HepG2 (cell line): ENCODE data around the gene MIF. TPM values are rescaled to one million over a fixed set of nuclear protein-coding genes. Genes with fewer than 3 reads are reported as not detected.

ENCODE experiments used
- ATAC-seq: fragments of 200-7000 bp; cut with Tn5 transposase; 3 replicates; pipeline ENCODE4 v1.9.1; 2020; ENCODE audit warnings: mild to moderate bottlenecking, moderate library complexity
- BruUV-seq: library from RNA; stranded (reverse); fragments of 400-500 nt; replicated peaks from 2 replicates; lab custom pipeline; 2021; lab: Mats Ljungman, UMichigan
- CTCF ChIA-PET: fragments of 300-600 bp; formaldehyde crosslinking; extraction: SDS; loops from one replicate; lab custom pipeline; 2021; ENCODE audit warnings: low total read pairs, inconsistent platforms, low intra/inter-chr PET ratio; lab: Yijun Ruan, JAX
- POLR2A ChIA-PET: fragments of 350-600 bp; sonication (Branson Sonifier 250); formaldehyde crosslinking; loops from one replicate; lab custom pipeline; 2020; ENCODE audit warnings: antibody characterized with exemption, inconsistent platforms; lab: Yijun Ruan, JAX
- DNase-seq: peaks from one replicate; pipeline ENCODE4 v3.0.0-alpha.2; 2015; ENCODE audit warnings: low spot score
- FAIRE-seq: peaks from 3 replicates; lab custom pipeline; 2011; peaks lifted over from hg19 to GRCh38; lab: Jason Lieb, UNC
- H2AFZ ChIP-seq: one replicate; pipeline ENCODE4 v1.6.1; 2011; ENCODE audit warnings: low read length, inconsistent platforms
- H3K27ac ChIP-seq: fragments of 300-600 bp; 3 replicates; pipeline ENCODE4 v1.8.0; 2011; ENCODE audit warnings: mixed run types, mild to moderate bottlenecking, mixed read lengths, low read length, inconsistent platforms; ENCODE audit not compliant: insufficient read depth; ENCODE audit errors: extremely low read length
- H3K27me3 ChIP-seq, 2 experiments: fragments of 200-600 bp in 1 of 2; 2 replicates in 1 of 2; 3 replicates in 1 of 2; pipeline versions ENCODE4 v1.6.0 to v1.8.0; 2011; ENCODE audit warnings: low read length in 2 of 2, mild to moderate bottlenecking in 2 of 2, moderate library complexity in 2 of 2, inconsistent platforms in 1 of 2; ENCODE audit not compliant: insufficient read depth in 2 of 2, control insufficient read depth in 1 of 2
- H3K36me3 ChIP-seq, 2 experiments: fragments of 200-600 bp in 1 of 2; replicated peaks in 1 of 2; 2 replicates in 1 of 2; 3 replicates in 1 of 2; pipeline versions ENCODE4 v1.5.1 to v1.8.0; 2011; ENCODE audit warnings: low read length in 2 of 2, inconsistent platforms in 1 of 2; ENCODE audit not compliant: insufficient read depth in 2 of 2, control insufficient read depth in 1 of 2
- H3K4me1 ChIP-seq: 2 replicates; pipeline ENCODE4 v1.5.1; 2012; ENCODE audit warnings: low read length, inconsistent platforms; ENCODE audit not compliant: insufficient read depth
- H3K4me2 ChIP-seq: 2 replicates; pipeline ENCODE4 v1.6.0; 2011; ENCODE audit warnings: low read depth, low read length, inconsistent platforms
- H3K4me3 ChIP-seq, 3 experiments: fragments of 200-600 bp in 1 of 3; sonication (generic), shearing (Covaris generic) in 1 of 3; replicated peaks in 1 of 3; 2 replicates each; pipeline ENCODE4 v1.5.1; 2011 to 2016; ENCODE audit warnings: low read length in 3 of 3, inconsistent platforms in 2 of 3, low read depth in 2 of 3, mild to moderate bottlenecking in 2 of 3, control low read depth in 1 of 3, mixed read lengths in 1 of 3; ENCODE audit not compliant: insufficient read depth in 1 of 3
- H3K79me2 ChIP-seq: one replicate; pipeline ENCODE4 v1.6.1; 2011; ENCODE audit warnings: low read length, inconsistent platforms; ENCODE audit not compliant: insufficient read depth
- H3K9ac ChIP-seq: 2 replicates; pipeline ENCODE4 v1.6.0; 2011; ENCODE audit warnings: mild to moderate bottlenecking, low read depth, low read length, inconsistent platforms; ENCODE audit not compliant: insufficient read depth
- H3K9me3 ChIP-seq: 2 replicates; pipeline ENCODE4 v1.5.1; 2012; ENCODE audit warnings: mild to moderate bottlenecking, low read length
- H4K20me1 ChIP-seq: 2 replicates; pipeline ENCODE4 v1.6.0; 2011; ENCODE audit warnings: inconsistent platforms, mild to moderate bottlenecking, low read length, moderate library complexity; ENCODE audit not compliant: insufficient read depth
- HMG20B ChIP-seq: conservative IDR thresholded peaks from 2 replicates; pipeline ENCODE4 v1.6.1; 2016; ENCODE audit warnings: missing genetic modification reagents, missing compliant biosample characterization
- KDM5A ChIP-seq: fragments of 200-600 bp; sonication (generic); IDR thresholded peaks from 2 replicates; pipeline ENCODE4 v1.7.0; 2018; ENCODE audit warnings: antibody characterized with exemption, mild to moderate bottlenecking, low read length, borderline replicate concordance
- NFKBIZ ChIP-seq: IDR thresholded peaks from 2 replicates; pipeline ENCODE4 v1.6.1; 2018; ENCODE audit warnings: missing genetic modification reagents, missing compliant biosample characterization
- PCBP2 ChIP-seq: fragments of 200-400 bp; formaldehyde crosslinking; optimal IDR thresholded peaks from 2 replicates; pipeline ENCODE3; 2018; ENCODE audit warnings: low read length, low read depth; ENCODE audit not compliant: poor library complexity, severe bottlenecking
- TEAD3 ChIP-seq: optimal IDR thresholded peaks from 2 replicates; pipeline ENCODE3; 2016; ENCODE audit warnings: borderline replicate concordance
- YY1 ChIP-seq: IDR thresholded peaks from 2 replicates; pipeline ENCODE4 v1.6.1; 2011; ENCODE audit warnings: low read length, low read depth, moderate library complexity, mild to moderate bottlenecking; ENCODE audit not compliant: insufficient read depth, insufficient replicate concordance
- ZFP91 ChIP-seq: sonication (generic); formaldehyde crosslinking; IDR thresholded peaks from 2 replicates; pipeline ENCODE4 v1.9.0; 2022; ENCODE audit warnings: missing genetic modification reagents, mild to moderate bottlenecking, borderline replicate concordance
- ZNF335 ChIP-seq: sonication (generic); formaldehyde crosslinking; IDR thresholded peaks from 2 replicates; pipeline ENCODE4 v1.4.0; 2020; ENCODE audit warnings: missing genetic modification reagents
- ZNF430 ChIP-seq: sonication (generic); formaldehyde crosslinking; IDR thresholded peaks from 2 replicates; pipeline ENCODE4 v1.9.0; 2021; ENCODE audit warnings: mild to moderate bottlenecking, missing genetic modification reagents
- ZNF543 ChIP-seq: sonication (generic); formaldehyde crosslinking; IDR thresholded peaks from 2 replicates; pipeline ENCODE4 v1.4.0; 2020; ENCODE audit warnings: mild to moderate bottlenecking, missing genetic modification reagents
- ZNF558 ChIP-seq: sonication (generic); formaldehyde crosslinking; IDR thresholded peaks from 2 replicates; pipeline ENCODE4 v1.9.0; 2022; ENCODE audit warnings: mild to moderate bottlenecking, missing genetic modification reagents, borderline replicate concordance
- WGBS: methylation state at CpG from one replicate; pipeline ENCODE4 v1.1.6; 2017; ENCODE audit warnings: low lambda C conversion rate; 5-methylcytosine and 5-hydroxymethylcytosine counted together
- in situ Hi-C: cut with HindIII; loops from 2 replicates; pipeline ENCODE4 v1.10.0; 2017; ENCODE audit warnings: low pct_unique_long_range_greater_than_20kb; ENCODE audit not compliant: extremely low pct_ligation_motif_present
- intact Hi-C: fragments of 100-400 bp; cut with micrococcal nuclease; formaldehyde crosslinking; loops from one replicate; pipeline ENCODE4 v1.10.0; 2022; ENCODE audit not compliant: unreplicated experiment
- polyA plus RNA-seq, 8 experiments: library from polyadenylated mRNA; depleted of rRNA in 3 of 8; stranded (reverse) in 7 of 8; unstranded in 1 of 8; fragments of >200 nt; fragmentation: Illumina TruSeq in 4 of 8; extraction: Trizol in 4 of 8; gene quantifications; 2 replicates each; pipeline versions ENCODE4 v1.2.1 to v1.2.3, GENCODE V29; 2011 to 2016; ENCODE audit warnings: low read depth in 4 of 8, missing spikeins in 1 of 8, mixed read lengths in 1 of 8; ENCODE audit not compliant: insufficient read depth in 1 of 8
- total RNA-seq, 5 experiments: library from RNA; depleted of rRNA; stranded (reverse); fragments of >200 nt; fragmentation: Illumina TruSeq; extraction: Trizol; gene quantifications; 2 replicates each; pipeline ENCODE4 v1.2.3, GENCODE V29; 2016; ENCODE audit warnings: low read depth in 1 of 5

Gene MIF
- total and polyA plus RNA-seq, 2 of the 13 experiments (the other 11 are each of a cell fraction or from before 2014, with no cell fraction given) = 634 to 675 TPM

- POLR2A ChIA-PET = no interaction called here
- ATAC-seq (no peak), FAIRE-seq (no peak), DNase-seq (no peak)
- peaks cover 5 to 26% of the 10 kb centered on the region in 2 experiments; a peak in 4 of 5 replicates for H3K36me3 ChIP-seq
- H3K27me3 ChIP-seq = no peaks in the 10 kb centered on the region
- H4K20me1 ChIP-seq = no peaks in the 10 kb centered on the region
- H3K4me1 ChIP-seq = no peaks in the 10 kb centered on the region
- H2AFZ ChIP-seq = no peak overlapping the region
- intact Hi-C loops = no loop called here
- CTCF ChIA-PET = no interaction called here
- no peak overlapping the region for H3K9ac ChIP-seq
- no peak overlapping the region for H3K27ac ChIP-seq
- in situ Hi-C loops = no loop called here
- H3K4me3 ChIP-seq = no peak overlapping the region
- no peak for TF ChIP-seq ZNF558
- TF ChIP-seq PCBP2 = no peak
- TF ChIP-seq NFKBIZ (CRISPR knock-in tag) = no peak
- TF ChIP-seq TEAD3 (CRISPR knock-in tag) = no peak
- no peak for TF ChIP-seq ZNF543
- no peak for TF ChIP-seq ZNF335 (CRISPR knock-in tag)
- no peak for TF ChIP-seq HMG20B (CRISPR knock-in tag)
- no peak for TF ChIP-seq ZNF430 (CRISPR knock-in tag)
- no peak for TF ChIP-seq KDM5A
- TF ChIP-seq YY1 = no peak
- no peak for TF ChIP-seq ZFP91 (CRISPR knock-in tag)
- H3K4me2 ChIP-seq = no peak overlapping the region
- H3K79me2 ChIP-seq = no peaks in the 10 kb centered on the region
- no TSS peak for BruUV-seq
- 93% methylated on average over 3 of the region's 4 CpGs for WGBS
- no peaks in the 10 kb centered on the region for H3K9me3 ChIP-seq
Observed at GRCh38 chr22:23868580-23868979, 25.6 kb upstream of the MIF start.
